K562 (cell line): ENCODE data around the gene P3H1. TPM values are rescaled to one million over a fixed set of nuclear protein-coding genes. Genes with fewer than 3 reads are reported as not detected.

Experiments
- ARNT ChIP-seq, 2 experiments: fragments of 450-650 bp; IDR thresholded peaks; 2 replicates each; pipeline ENCODE4 v1.6.1; 2016; ENCODE audit warnings: mild to moderate bottlenecking in 1 of 2
- ASH1L ChIP-seq: fragments of 450-650 bp; IDR thresholded peaks from 2 replicates; pipeline ENCODE4 v1.6.1; 2018; ENCODE audit warnings: borderline replicate concordance, mild to moderate bottlenecking, low read depth; ENCODE audit not compliant: partially characterized antibody
- CHD1 ChIP-seq: fragments of 200-600 bp; sonication (generic); IDR thresholded peaks from one replicate; pipeline ENCODE4 v1.6.1; 2012; ENCODE audit warnings: mild to moderate bottlenecking, moderate library complexity, low read length, inconsistent platforms
- PCBP2 ChIP-seq: fragments of 200-400 bp; formaldehyde crosslinking; IDR thresholded peaks from 2 replicates; pipeline ENCODE4 v1.6.1; 2018; ENCODE audit warnings: low read length, low read depth, mild to moderate bottlenecking, moderate library complexity; ENCODE audit not compliant: poor library complexity, severe bottlenecking
- RAD21 ChIP-seq, 2 experiments: fragments of 250-450 bp in 1 of 2; fragments of 450-650 bp in 1 of 2; sonication (Bioruptor Pico) in 1 of 2; formaldehyde crosslinking in 1 of 2; IDR thresholded peaks in 1 of 2; conservative IDR thresholded peaks in 1 of 2; 2 replicates each; pipeline versions ENCODE4 v1.4.0 to v1.8.0; 2020 to 2022; ENCODE audit warnings: mild to moderate bottlenecking in 2 of 2, moderate library complexity in 1 of 2
- SMARCE1 ChIP-seq: fragments of 450-650 bp; IDR thresholded peaks from 2 replicates; pipeline ENCODE4 v1.7.1; 2016; ENCODE audit warnings: mild to moderate bottlenecking
- ZC3H8 ChIP-seq: fragments of 450-650 bp; IDR thresholded peaks from 2 replicates; pipeline ENCODE4 v1.6.1; 2017
- polyA plus RNA-seq, 8 experiments: library from polyadenylated mRNA; depleted of rRNA in 4 of 8; stranded (reverse) in 5 of 8; unstranded in 3 of 8; fragments of >200 nt; fragmentation: Nextera tagmentation in 2 of 8; fragmentation: Illumina TruSeq in 1 of 8; extraction: Ambion mirVana in 2 of 8; extraction: Trizol in 1 of 8; gene quantifications; 2 replicates each; pipeline versions ENCODE4 v1.2.1 to v1.2.3, GENCODE V29; 2011 to 2014; ENCODE audit warnings: inconsistent platforms in 1 of 8, missing spikeins in 1 of 8
- total RNA-seq, 7 experiments: library from RNA; depleted of rRNA in 6 of 7; stranded (reverse); fragments of >200 nt in 6 of 7; fragmentation: Illumina TruSeq in 2 of 7; extraction: Trizol in 2 of 7; gene quantifications; 2 replicates each; pipeline versions ENCODE4 v1.2.1 to v1.2.3, GENCODE V29; 2011 to 2021; ENCODE audit warnings: low replicate concordance in 1 of 7
- TF ChIP-seq, protein P1 (sequence below): sonication (generic); formaldehyde crosslinking; IDR thresholded peaks from 2 replicates; pipeline ENCODE4 v1.4.0; 2020; ENCODE audit warnings: mild to moderate bottlenecking, missing genetic modification reagents
- TF ChIP-seq, protein P2 (sequence below): fragments of 450-650 bp; IDR thresholded peaks from 2 replicates; pipeline ENCODE4 v1.6.1; 2016; ENCODE audit warnings: mild to moderate bottlenecking, moderate library complexity
- TF ChIP-seq, protein P3 (sequence below): fragments of 200-800 bp; sonication (Bioruptor generic); IDR thresholded peaks from 2 replicates; pipeline ENCODE4 v1.6.1; 2017; ENCODE audit warnings: missing genetic modification characterization, missing compliant biosample characterization

The P3H1 gene
- total and polyA plus RNA-seq, 9 of the 15 experiments (the other 6 are each of a cell fraction or from before 2014, with no cell fraction given) = 1.7 to 81.7 (median 45.7) TPM

DNA sequence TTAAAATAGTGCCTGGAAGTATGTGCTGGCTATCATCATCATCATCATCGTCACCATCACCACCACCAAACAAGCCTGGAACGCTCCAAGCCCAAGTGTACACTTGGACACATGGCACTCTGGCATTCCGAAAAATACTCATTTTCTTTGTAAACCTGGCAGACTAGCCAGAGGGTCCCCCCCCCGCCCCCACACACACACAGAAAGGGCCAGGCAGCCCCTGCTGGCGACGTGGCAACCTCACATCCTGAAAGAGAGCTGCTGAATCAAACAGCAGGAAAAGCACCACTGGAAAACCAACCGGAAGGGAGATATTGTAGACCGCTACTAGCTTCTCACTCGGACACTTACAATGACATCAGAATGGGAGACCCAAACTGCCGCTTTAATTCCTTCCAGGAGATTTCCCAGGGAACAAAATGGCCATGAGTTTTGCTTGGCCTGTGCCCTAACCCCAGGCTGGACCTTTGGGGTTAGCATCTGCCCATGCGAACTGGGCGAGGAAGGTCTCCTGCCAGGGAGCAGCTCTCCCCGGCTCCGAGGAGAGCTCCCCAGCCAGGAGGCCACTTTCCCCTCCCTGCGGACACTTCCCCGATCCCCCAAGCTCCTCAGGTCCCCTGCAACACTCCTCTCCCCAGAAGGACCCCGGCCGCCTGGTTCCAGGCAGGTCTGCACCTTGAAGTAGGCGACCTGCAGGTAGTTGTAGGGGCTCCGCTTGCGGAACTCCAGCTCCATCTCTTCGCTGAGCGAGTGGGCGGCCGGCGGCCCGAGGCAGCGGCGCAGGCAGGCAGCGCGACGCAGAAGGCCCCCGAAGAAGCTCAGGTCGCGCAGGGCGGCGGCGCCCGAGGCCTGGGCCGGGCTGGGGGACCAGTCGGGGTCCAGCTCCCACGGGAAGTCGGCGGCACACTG is 742 bp downstream of the P3H1 start (continued):
- TF ChIP-seq, protein P1, sequence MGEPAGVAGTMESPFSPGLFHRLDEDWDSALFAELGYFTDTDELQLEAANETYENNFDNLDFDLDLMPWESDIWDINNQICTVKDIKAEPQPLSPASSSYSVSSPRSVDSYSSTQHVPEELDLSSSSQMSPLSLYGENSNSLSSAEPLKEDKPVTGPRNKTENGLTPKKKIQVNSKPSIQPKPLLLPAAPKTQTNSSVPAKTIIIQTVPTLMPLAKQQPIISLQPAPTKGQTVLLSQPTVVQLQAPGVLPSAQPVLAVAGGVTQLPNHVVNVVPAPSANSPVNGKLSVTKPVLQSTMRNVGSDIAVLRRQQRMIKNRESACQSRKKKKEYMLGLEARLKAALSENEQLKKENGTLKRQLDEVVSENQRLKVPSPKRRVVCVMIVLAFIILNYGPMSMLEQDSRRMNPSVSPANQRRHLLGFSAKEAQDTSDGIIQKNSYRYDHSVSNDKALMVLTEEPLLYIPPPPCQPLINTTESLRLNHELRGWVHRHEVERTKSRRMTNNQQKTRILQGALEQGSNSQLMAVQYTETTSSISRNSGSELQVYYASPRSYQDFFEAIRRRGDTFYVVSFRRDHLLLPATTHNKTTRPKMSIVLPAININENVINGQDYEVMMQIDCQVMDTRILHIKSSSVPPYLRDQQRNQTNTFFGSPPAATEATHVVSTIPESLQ (CRISPR knock-in tag) = 0 out of 2 replicates have a peak, but pooled peaks have one; percentile 62
- TF ChIP-seq, protein P2, sequence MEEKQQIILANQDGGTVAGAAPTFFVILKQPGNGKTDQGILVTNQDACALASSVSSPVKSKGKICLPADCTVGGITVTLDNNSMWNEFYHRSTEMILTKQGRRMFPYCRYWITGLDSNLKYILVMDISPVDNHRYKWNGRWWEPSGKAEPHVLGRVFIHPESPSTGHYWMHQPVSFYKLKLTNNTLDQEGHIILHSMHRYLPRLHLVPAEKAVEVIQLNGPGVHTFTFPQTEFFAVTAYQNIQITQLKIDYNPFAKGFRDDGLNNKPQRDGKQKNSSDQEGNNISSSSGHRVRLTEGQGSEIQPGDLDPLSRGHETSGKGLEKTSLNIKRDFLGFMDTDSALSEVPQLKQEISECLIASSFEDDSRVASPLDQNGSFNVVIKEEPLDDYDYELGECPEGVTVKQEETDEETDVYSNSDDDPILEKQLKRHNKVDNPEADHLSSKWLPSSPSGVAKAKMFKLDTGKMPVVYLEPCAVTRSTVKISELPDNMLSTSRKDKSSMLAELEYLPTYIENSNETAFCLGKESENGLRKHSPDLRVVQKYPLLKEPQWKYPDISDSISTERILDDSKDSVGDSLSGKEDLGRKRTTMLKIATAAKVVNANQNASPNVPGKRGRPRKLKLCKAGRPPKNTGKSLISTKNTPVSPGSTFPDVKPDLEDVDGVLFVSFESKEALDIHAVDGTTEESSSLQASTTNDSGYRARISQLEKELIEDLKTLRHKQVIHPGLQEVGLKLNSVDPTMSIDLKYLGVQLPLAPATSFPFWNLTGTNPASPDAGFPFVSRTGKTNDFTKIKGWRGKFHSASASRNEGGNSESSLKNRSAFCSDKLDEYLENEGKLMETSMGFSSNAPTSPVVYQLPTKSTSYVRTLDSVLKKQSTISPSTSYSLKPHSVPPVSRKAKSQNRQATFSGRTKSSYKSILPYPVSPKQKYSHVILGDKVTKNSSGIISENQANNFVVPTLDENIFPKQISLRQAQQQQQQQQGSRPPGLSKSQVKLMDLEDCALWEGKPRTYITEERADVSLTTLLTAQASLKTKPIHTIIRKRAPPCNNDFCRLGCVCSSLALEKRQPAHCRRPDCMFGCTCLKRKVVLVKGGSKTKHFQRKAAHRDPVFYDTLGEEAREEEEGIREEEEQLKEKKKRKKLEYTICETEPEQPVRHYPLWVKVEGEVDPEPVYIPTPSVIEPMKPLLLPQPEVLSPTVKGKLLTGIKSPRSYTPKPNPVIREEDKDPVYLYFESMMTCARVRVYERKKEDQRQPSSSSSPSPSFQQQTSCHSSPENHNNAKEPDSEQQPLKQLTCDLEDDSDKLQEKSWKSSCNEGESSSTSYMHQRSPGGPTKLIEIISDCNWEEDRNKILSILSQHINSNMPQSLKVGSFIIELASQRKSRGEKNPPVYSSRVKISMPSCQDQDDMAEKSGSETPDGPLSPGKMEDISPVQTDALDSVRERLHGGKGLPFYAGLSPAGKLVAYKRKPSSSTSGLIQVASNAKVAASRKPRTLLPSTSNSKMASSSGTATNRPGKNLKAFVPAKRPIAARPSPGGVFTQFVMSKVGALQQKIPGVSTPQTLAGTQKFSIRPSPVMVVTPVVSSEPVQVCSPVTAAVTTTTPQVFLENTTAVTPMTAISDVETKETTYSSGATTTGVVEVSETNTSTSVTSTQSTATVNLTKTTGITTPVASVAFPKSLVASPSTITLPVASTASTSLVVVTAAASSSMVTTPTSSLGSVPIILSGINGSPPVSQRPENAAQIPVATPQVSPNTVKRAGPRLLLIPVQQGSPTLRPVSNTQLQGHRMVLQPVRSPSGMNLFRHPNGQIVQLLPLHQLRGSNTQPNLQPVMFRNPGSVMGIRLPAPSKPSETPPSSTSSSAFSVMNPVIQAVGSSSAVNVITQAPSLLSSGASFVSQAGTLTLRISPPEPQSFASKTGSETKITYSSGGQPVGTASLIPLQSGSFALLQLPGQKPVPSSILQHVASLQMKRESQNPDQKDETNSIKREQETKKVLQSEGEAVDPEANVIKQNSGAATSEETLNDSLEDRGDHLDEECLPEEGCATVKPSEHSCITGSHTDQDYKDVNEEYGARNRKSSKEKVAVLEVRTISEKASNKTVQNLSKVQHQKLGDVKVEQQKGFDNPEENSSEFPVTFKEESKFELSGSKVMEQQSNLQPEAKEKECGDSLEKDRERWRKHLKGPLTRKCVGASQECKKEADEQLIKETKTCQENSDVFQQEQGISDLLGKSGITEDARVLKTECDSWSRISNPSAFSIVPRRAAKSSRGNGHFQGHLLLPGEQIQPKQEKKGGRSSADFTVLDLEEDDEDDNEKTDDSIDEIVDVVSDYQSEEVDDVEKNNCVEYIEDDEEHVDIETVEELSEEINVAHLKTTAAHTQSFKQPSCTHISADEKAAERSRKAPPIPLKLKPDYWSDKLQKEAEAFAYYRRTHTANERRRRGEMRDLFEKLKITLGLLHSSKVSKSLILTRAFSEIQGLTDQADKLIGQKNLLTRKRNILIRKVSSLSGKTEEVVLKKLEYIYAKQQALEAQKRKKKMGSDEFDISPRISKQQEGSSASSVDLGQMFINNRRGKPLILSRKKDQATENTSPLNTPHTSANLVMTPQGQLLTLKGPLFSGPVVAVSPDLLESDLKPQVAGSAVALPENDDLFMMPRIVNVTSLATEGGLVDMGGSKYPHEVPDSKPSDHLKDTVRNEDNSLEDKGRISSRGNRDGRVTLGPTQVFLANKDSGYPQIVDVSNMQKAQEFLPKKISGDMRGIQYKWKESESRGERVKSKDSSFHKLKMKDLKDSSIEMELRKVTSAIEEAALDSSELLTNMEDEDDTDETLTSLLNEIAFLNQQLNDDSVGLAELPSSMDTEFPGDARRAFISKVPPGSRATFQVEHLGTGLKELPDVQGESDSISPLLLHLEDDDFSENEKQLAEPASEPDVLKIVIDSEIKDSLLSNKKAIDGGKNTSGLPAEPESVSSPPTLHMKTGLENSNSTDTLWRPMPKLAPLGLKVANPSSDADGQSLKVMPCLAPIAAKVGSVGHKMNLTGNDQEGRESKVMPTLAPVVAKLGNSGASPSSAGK = no peak
- TF ChIP-seq ARNT (IDR thresholded peaks at IDR 0.05) (peak in 1 of 2 experiments; percentile 29; a peak in 1 of 4 replicates), ZC3H8 (no peak), ASH1L (no peak), CHD1 (peak; percentile 67), RAD21 (CRISPR knock-in tag; conservative IDR thresholded peaks at IDR 0.05 in 1 of 2, IDR thresholded peaks at IDR 0.05 in 1 of 2) (peak in 1 of 2 experiments; percentile 49; a peak in 3 of 4 replicates), PCBP2 (no peak), SMARCE1 (peak; percentile 46; the same call in 1 of the 2 replicates)
- TF ChIP-seq, protein P3, sequence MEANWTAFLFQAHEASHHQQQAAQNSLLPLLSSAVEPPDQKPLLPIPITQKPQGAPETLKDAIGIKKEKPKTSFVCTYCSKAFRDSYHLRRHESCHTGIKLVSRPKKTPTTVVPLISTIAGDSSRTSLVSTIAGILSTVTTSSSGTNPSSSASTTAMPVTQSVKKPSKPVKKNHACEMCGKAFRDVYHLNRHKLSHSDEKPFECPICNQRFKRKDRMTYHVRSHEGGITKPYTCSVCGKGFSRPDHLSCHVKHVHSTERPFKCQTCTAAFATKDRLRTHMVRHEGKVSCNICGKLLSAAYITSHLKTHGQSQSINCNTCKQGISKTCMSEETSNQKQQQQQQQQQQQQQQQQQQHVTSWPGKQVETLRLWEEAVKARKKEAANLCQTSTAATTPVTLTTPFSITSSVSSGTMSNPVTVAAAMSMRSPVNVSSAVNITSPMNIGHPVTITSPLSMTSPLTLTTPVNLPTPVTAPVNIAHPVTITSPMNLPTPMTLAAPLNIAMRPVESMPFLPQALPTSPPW (CRISPR knock-in tag) = peak; percentile 88
